Measurements from ENCODE around the gene KSR1.
A peak's percentile ranks its signal among the peaks of the same experiment; 100 is the strongest.
"Not testable (repeated sequence)": the region's sequence is repeated elsewhere in the genome, so short reads cannot be mapped to it uniquely, and the experiment has no call there.

Gene KSR1

GRCh38 chr17:27621942-27622559 is 165.8 kb downstream of the KSR1 start:
- DNase-seq, result no peak

GRCh38 chr17:27622986-27623385 is 166.7 kb downstream of the KSR1 start:
- no peak for DNase-seq

- DNase-seq, result no peak
Observed at GRCh38 chr17:27623614-27624013, 167.4 kb downstream of the KSR1 start.

- DNase-seq, result no peak
Observed at GRCh38 chr17:27624539-27624938, 168.3 kb downstream of the KSR1 start.

- DNase-seq, result no peak
Observed at GRCh38 chr17:27625856-27626255, 169.6 kb downstream of the KSR1 start.

GRCh38 chr17:27627514-27627913 is 171.3 kb downstream of the KSR1 start:
- DNase-seq, result no peak

- no peak for DNase-seq
Observed at GRCh38 chr17:27628376-27628775, 172.1 kb downstream of the KSR1 start.

GRCh38 chr17:27629260-27629659 is 173.0 kb downstream of the KSR1 start:
- not testable (repeated sequence) for DNase-seq

- DNase-seq, result peak; percentile 48
Observed at GRCh38 chr17:27630607-27631410, 174.6 kb downstream of the KSR1 start, which contains the start of gene LGALS9. Gene LGALS9, plus strand, starts transcription at chr17:27631188. Its CDS starts 78 bp downstream, at chr17:27631266.

- DNase-seq, result peak; percentile 35
Observed at GRCh38 chr17:27631411-27631760, 175.1 kb downstream of the KSR1 start.

GRCh38 chr17:27631897-27632725 is 175.9 kb downstream of the KSR1 start:
- DNase-seq, result no peak

- DNase-seq, result not testable (repeated sequence)
Observed at GRCh38 chr17:27632766-27633165, 176.5 kb downstream of the KSR1 start.

- no peak for DNase-seq
Observed at GRCh38 chr17:27633312-27634025, 177.2 kb downstream of the KSR1 start.

- DNase-seq, result no peak
Observed at GRCh38 chr17:27634026-27634335, 177.7 kb downstream of the KSR1 start.

- no peak for DNase-seq
Observed at GRCh38 chr17:27634776-27635175, 178.5 kb downstream of the KSR1 start.

- DNase-seq, result no peak
Observed at GRCh38 chr17:27635275-27635823, 179.1 kb downstream of the KSR1 start.

GRCh38 chr17:27636005-27636520 is 179.8 kb downstream of the KSR1 start:
- not testable (repeated sequence) for DNase-seq

- DNase-seq, result not testable (repeated sequence)
Observed at GRCh38 chr17:27637818-27638217, 181.6 kb downstream of the KSR1 start.

- not testable (repeated sequence) for DNase-seq
Observed at GRCh38 chr17:27638415-27638914, 182.2 kb downstream of the KSR1 start.

- no peak for DNase-seq
Observed at GRCh38 chr17:27640790-27641189, 184.5 kb downstream of the KSR1 start.

- DNase-seq, result no peak
Observed at GRCh38 chr17:27644586-27644985, 188.3 kb downstream of the KSR1 start.

GRCh38 chr17:27645621-27646020 is 189.4 kb downstream of the KSR1 start:
- not testable (repeated sequence) for DNase-seq

Data from CD4-positive, alpha-beta T cell treated with Interleukin-17A for 4 hours (primary cell).